ENCODE data around the gene GIT2. TPM values are rescaled to one million over a fixed set of nuclear protein-coding genes. Genes with fewer than 3 reads are reported as not detected.

The GIT2 gene
- total and polyA plus RNA-seq, 10 of the 15 experiments (the other 5 are each of a cell fraction or from before 2014, with no cell fraction given) = 9.1 to 49.9 (median 43.9) TPM

GRCh38 chr12:109944561-109945359 is 51.4 kb downstream of the GIT2 start:
- ChIA-PET POLR2A (no interaction called here), SMC1A (ENCODE audit: uncharacterized antibody, unreplicated experiment) (interaction anchor here (0.6 kb wide), 1 partner anchor 33 kb away, joined by 3 read pairs; no protein-coding TSS in a partner anchor), CTCF (no interaction called here), RAD21 (ENCODE audit: unreplicated experiment) (no interaction called here)
- no peak for FAIRE-seq
- no TSS peak for BruUV-seq (replicated peaks)
- Histone ChIP-seq H3K9ac (ENCODE audit: control insufficient read depth, insufficient read depth, low read length) (no peak overlapping the region), H3K9me3 (replicated peaks; ENCODE audit: control insufficient read depth, insufficient read depth, low read length) (no peaks in the 10 kb centered on the region), H3K27me3 (replicated peaks in 1 of 2; ENCODE audit: control insufficient read depth in 2 of 2, insufficient read depth in 2 of 2, low read length in 1 of 2) (no peaks in the 10 kb centered on the region), H3K36me3 (ENCODE audit: control insufficient read depth in 2 of 2, insufficient read depth in 2 of 2, low read length in 1 of 2) (peaks cover 12 to 20% of the 10 kb centered on the region in 2 experiments), H3K79me2 (ENCODE audit: control insufficient read depth, insufficient read depth, low read length) (no peaks in the 10 kb centered on the region), H4K20me1 (ENCODE audit: control insufficient read depth, insufficient read depth) (no peaks in the 10 kb centered on the region), H3K4me2 (ENCODE audit: control insufficient read depth, insufficient read depth) (no peak overlapping the region), H2AFZ (ENCODE audit: control insufficient read depth, low read depth, low read length) (no peak overlapping the region), H3K4me3 (no peak overlapping the region), H3K4me1 (ENCODE audit: control insufficient read depth, insufficient read depth, low read length) (no peaks in the 10 kb centered on the region), H3K27ac (ENCODE audit: control insufficient read depth, insufficient read depth) (no peak overlapping the region)
- DNase-seq (ENCODE audit: low read depth, low spot score) = no peak
- ATAC-seq = no peak
- in situ Hi-C loops (cut with MboI) (no loop called here), intact Hi-C loops (cut with micrococcal nuclease; ENCODE audit: unreplicated experiment) (no loop called here)
- WGBS (ENCODE audit: insufficient coverage, insufficient replicate concordance, low lambda C conversion rate, missing lambda C conversion rate) = 98% methylated on average over 17 of the region's 17 CpGs
- TF ChIP-seq BACH1 (IDR thresholded peaks at IDR 0.05; ENCODE audit: borderline replicate concordance) (no peak), RCOR1 (conservative IDR thresholded peaks at IDR 0.05; ENCODE audit: low read depth, low read length) (no peak), ATF7 (IDR thresholded peaks at IDR 0.05; ENCODE audit: low read depth) (no peak), WRNIP1 (IDR thresholded peaks at IDR 0.05; ENCODE audit: borderline replicate concordance, low read depth, low read length) (no peak), SMAD5 (IDR thresholded peaks at IDR 0.05; ENCODE audit: low read depth) (no peak), CTCF (IDR thresholded peaks at IDR 0.05 in 2 of 3, conservative IDR thresholded peaks at IDR 0.05 in 1 of 3; ENCODE audit: control insufficient read depth in 2 of 3, extremely low read depth in 1 of 3, insufficient read depth in 1 of 3, low read depth in 3 of 3, low read length in 3 of 3) (no peak), ZBTB4 (CRISPR knock-in tag; IDR thresholded peaks at IDR 0.05) (no peak), USF2 (IDR thresholded peaks at IDR 0.05; ENCODE audit: borderline replicate concordance, low read depth, low read length) (no peak), E2F8 (IDR thresholded peaks at IDR 0.05; ENCODE audit: low read depth, partially characterized antibody) (no peak), NKRF (conservative IDR thresholded peaks at IDR 0.05) (no peak), MTA3 (IDR thresholded peaks at IDR 0.05; ENCODE audit: borderline replicate concordance, low read length) (no peak), TCF7 (IDR thresholded peaks at IDR 0.05; ENCODE audit: borderline replicate concordance) (no peak)
